Muscle layer of colon (tissue), 2 donors: Measurements from ENCODE around the gene UEVLD.

Source experiments
- H3K27ac ChIP-seq: one replicate; pipeline ENCODE4 v1.7.0; 2013; ENCODE audit warnings: low read depth, mild to moderate bottlenecking, low read length, moderate library complexity
- H3K27me3 ChIP-seq, 2 donors: one replicate each; pipeline ENCODE4 v1.7.0; 2013; ENCODE audit warnings: low read length in 2 of 2, mild to moderate bottlenecking in 2 of 2; ENCODE audit not compliant: insufficient read depth in 2 of 2, control insufficient read depth in 1 of 2
- H3K36me3 ChIP-seq: one replicate; pipeline ENCODE4 v1.7.0; 2013; ENCODE audit warnings: mild to moderate bottlenecking, low read length; ENCODE audit not compliant: insufficient read depth
- H3K4me1 ChIP-seq: one replicate; pipeline ENCODE4 v1.7.0; 2013; ENCODE audit warnings: mild to moderate bottlenecking, low read length; ENCODE audit not compliant: insufficient read depth
- H3K4me3 ChIP-seq, 2 donors: one replicate each; pipeline ENCODE4 v1.7.0; 2013; ENCODE audit warnings: low read length in 2 of 2, low read depth in 1 of 2, mild to moderate bottlenecking in 1 of 2, moderate library complexity in 1 of 2
- H3K9ac ChIP-seq: one replicate; pipeline ENCODE4 v1.7.0; 2013; ENCODE audit warnings: low read length
- H3K9me3 ChIP-seq: one replicate; pipeline ENCODE4 v1.7.0; 2013; ENCODE audit warnings: mild to moderate bottlenecking, low read length
- donor health status: abdominal sarcoma.
- donor health status: Adenocarcinoma of cecum.

UEVLD gene

DNA sequence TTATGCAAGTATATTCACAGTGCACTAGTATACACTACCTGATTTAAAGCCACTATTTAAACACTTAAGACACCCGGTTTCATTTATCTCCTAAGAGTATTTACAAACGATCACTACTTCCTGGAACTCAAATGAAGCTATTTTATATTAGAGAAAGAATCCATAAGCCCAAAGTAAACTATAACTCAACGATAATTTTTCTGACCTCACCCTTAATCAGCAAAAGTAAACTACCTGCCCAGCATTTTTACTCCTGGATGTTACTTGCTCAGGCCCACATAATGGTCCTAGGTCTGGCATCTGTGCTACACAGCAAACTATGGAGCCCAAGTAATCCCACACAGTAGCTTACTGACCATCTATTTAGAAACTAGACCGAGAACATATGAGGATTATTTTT, 95.2 kb downstream of the UEVLD start:
- Histone ChIP-seq H3K4me1 (no peaks in the 10 kb centered on the region), H3K36me3 (peaks cover 44% of the 10 kb centered on the region), H3K9ac (no peak overlapping the region), H3K9me3 (no peaks in the 10 kb centered on the region), H3K27me3 (no peaks in the 10 kb centered on the region), H3K4me3 (no peak overlapping the region), H3K27ac (no peak overlapping the region)

DNA sequence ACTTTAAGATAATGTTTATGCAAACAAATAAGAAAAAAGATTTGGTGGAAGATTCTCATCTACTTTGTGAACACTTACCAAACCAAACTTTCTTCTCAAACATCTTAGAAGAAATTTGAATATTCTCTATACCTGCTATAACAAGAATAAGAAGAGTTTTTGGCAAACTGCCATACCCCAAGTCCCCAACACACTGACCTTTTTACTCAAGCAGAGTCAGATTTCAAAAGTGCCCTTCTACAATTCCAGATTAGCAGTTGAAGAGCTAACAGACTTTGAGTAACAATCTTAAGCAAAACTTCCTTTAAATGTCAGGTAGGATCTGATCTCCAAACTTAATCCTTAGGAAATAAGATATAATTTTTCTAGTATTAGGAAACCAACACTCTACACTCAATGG, 95.6 kb downstream of the UEVLD start:
- H3K36me3 ChIP-seq = peaks cover 39% of the 10 kb centered on the region

DNA sequence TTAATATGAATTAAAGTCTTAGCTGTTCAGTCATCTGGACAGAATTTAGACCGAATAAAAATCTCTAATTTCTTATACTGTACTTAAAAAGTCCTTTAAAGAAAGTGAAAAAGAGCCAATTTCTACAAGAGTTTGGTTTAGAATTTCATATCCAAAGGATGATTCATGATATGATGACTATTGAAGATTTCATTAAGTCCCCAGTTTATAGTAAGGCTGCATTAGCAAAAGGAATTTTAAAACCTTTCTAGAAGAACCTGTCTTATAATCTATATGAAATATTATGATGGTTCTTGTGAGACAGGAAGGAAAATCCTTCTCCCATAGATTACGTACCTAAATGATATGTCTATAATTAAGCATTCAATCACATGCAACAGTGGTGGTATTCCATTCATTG, 96.6 kb downstream of the UEVLD start:
- Histone ChIP-seq H3K27ac (no peak overlapping the region), H3K9me3 (no peaks in the 10 kb centered on the region), H3K4me3 (no peak overlapping the region), H3K27me3 (no peaks in the 10 kb centered on the region), H3K9ac (no peak overlapping the region), H3K4me1 (no peaks in the 10 kb centered on the region), H3K36me3 (peaks cover 34% of the 10 kb centered on the region)

More for the DNA sequence above, 95.6 kb downstream of the UEVLD start:
- Histone ChIP-seq H3K4me1 (no peaks in the 10 kb centered on the region), H3K27ac (no peak overlapping the region), H3K27me3 (no peaks in the 10 kb centered on the region), H3K9ac (no peak overlapping the region), H3K4me3 (no peak overlapping the region), H3K9me3 (no peaks in the 10 kb centered on the region)

DNA sequence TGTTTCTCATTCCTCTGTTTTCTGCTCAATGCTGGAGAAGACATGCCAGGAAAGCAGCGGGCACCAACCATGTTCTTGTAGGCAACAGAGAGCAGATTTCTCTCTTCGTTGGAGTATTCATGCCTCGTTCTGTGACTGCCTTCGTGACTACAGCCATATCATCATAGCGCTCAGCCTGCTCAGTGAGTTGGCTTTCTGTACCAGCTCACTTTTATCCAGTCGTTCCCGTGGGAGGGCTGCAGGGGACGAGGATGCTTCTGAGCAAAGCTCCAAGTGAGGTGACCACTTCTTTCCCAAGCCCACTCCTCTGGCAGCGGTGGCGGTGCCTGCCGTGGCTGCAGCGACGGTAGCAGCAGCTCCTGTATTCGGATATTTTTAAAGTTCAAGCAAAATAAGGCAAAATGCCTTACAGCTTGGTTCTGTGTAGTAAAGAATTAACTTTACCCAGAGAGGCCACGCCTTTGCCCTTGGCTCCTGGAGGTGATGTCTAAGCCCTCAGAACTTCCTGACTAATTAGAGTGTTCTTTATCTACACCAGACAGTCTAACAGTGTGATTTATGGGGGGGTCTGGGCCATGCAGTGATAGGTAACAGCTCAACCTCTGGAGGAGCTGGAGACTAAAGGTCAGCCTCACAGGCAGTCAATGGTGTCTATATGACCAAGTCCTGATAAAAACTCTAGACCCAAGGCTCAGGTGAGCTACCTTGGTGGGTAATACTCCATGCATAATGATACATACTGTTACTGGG, 97.6 kb downstream of the UEVLD start:
- Histone ChIP-seq H3K27ac (no peak overlapping the region), H3K9me3 (no peaks in the 10 kb centered on the region), H3K4me1 (no peaks in the 10 kb centered on the region), H3K9ac (no peak overlapping the region), H3K36me3 (peaks cover 34% of the 10 kb centered on the region), H3K4me3 (no peak overlapping the region), H3K27me3 (no peaks in the 10 kb centered on the region)

DNA sequence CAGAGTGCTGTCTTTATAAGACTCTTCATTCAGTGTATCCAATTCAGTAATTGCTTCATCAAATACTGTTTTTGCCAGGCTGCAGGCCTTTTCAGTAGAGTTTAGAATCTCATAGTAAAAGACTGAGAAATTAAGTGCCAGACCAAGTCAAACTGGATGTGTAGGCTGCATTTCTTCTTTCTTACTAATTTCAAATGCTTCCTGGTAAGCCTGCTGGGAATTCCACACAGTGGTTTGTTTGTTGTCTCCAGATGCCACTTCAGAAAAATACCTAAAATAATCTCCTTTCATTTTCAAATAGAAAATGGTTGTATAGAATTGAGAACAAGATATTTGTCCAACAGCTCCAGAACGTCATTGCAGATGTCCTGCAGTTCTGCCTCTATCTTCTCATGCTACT, 98.2 kb downstream of the UEVLD start:
- Histone ChIP-seq H3K9me3 (no peaks in the 10 kb centered on the region), H3K27ac (no peak overlapping the region), H3K27me3 (no peaks in the 10 kb centered on the region), H3K36me3 (peaks cover 34% of the 10 kb centered on the region), H3K4me1 (no peaks in the 10 kb centered on the region), H3K9ac (no peak overlapping the region), H3K4me3 (no peak overlapping the region)

DNA sequence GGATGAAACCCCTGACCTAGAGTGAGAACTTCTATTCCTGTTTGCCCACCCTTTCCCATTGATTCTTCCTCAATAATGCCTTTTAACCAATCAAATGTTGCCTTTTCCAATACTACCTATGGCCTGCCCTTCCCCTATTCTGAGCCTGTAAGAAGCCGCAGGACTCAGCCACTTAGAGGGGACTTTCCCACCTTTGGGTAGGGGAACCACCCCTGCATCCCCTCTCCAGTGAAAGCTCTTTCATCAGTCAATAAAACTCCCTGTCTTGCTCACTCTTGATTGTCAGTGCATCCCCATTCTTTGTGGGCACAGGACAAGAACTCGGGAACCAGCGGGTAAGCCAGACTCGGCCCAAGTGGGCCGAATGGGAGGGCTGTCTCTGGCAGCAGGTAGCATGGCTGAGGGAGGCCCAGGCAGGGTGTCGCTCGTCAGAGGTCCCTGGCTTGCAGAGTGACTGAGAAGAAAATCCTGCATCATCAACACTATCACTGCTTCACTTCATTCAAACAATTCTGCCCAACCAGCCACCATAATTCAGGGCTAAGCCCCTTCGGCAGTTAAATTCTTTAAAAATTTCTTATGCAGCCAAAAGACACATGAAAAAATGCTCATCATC, 102.5 kb downstream of the UEVLD start:
- no peak overlapping the region for H3K27ac ChIP-seq
- no peak overlapping the region for H3K4me3 ChIP-seq
- peaks cover 44% of the 10 kb centered on the region for H3K36me3 ChIP-seq
- H3K4me1 ChIP-seq = no peaks in the 10 kb centered on the region
- no peaks in the 10 kb centered on the region for H3K9me3 ChIP-seq
- no peaks in the 10 kb centered on the region for H3K27me3 ChIP-seq
- no peak overlapping the region for H3K9ac ChIP-seq
